ENCODE results near the gene DHH. TPM values are rescaled to one million over a fixed set of nuclear protein-coding genes. Genes with fewer than 3 reads are reported as not detected.

The DHH gene
- total RNA-seq, 1 experiment from 2014 or later: 0.15 TPM

GRCh38 chr12:49037111-49037946 lies 57.3 kb downstream of the DHH start (continued):
- TF ChIP-seq ERG (CRISPR knock-in tag; IDR thresholded peaks at IDR 0.05) (no peak), MYBL2 (CRISPR knock-in tag; IDR thresholded peaks at IDR 0.05) (no peak), ATF6 (CRISPR knock-in tag; IDR thresholded peaks at IDR 0.05) (no peak)

Other genes starting within 250 kb of the DHH start
- 91.1 to 107 TPM (median 93.4 TPM) in 3 replicates for gene DDX23, start 242.6 kb downstream of the DHH start, total RNA-seq (2021)
- gene RND1, start 228.9 kb downstream of the DHH start, total RNA-seq (2021): 7.6 to 9.1 TPM (median 8.5 TPM) in 3 replicates
- gene FKBP11, start 169.3 kb downstream of the DHH start, total RNA-seq (2021): 54.7 to 64.5 TPM (median 62.9 TPM) in 3 replicates
- 238 to 256 TPM (median 248 TPM) in 3 replicates for gene ARF3, start 137.3 kb downstream of the DHH start, total RNA-seq (2021)
- 0.50 to 0.55 TPM (median 0.55 TPM) in 3 replicates for gene WNT10B, start 123.1 kb downstream of the DHH start, total RNA-seq (2021)
- not detected in 3 replicates for gene WNT1, start 116.5 kb downstream of the DHH start, total RNA-seq (2021)
- gene DDN, start 95.4 kb downstream of the DHH start, total RNA-seq (2021): 0.33 to 0.55 TPM (median 0.50 TPM) in 3 replicates
- gene PRKAG1, start 76.0 kb downstream of the DHH start, total RNA-seq (2021): 37.9 to 41.6 TPM (median 38.0 TPM) in 3 replicates
- gene KMT2D, start 34.0 kb downstream of the DHH start, total RNA-seq (2021): 100 to 104 TPM (median 101 TPM) in 3 replicates
- gene RHEBL1, start 24.8 kb downstream of the DHH start, total RNA-seq (2021): 6.4 to 9.0 TPM (median 6.9 TPM) in 3 replicates
- 52.8 to 78.2 TPM (median 53.1 TPM) in 3 replicates for gene LMBR1L, start 16.0 kb upstream of the DHH start, total RNA-seq (2021)
- 1,806 to 1,997 TPM (median 1,954 TPM) in 3 replicates for gene TUBA1B, start 36.6 kb upstream of the DHH start, total RNA-seq (2021)
- gene TUBA1A, start 94.3 kb upstream of the DHH start, total RNA-seq (2021): 195 to 226 TPM (median 203 TPM) in 3 replicates
- gene TUBA1C, start 170.3 kb upstream of the DHH start, total RNA-seq (2021): 458 to 540 TPM (median 478 TPM) in 3 replicates
- gene PRPH, start 200.3 kb upstream of the DHH start, total RNA-seq (2021): 0.73 to 2.4 TPM (median 1.7 TPM) in 3 replicates
- 78.5 to 89.2 TPM (median 80.0 TPM) in 3 replicates for gene TROAP, start 228.5 kb upstream of the DHH start, total RNA-seq (2021)
- gene C1QL4, start 242.4 kb upstream of the DHH start, total RNA-seq (2021): 0.92 to 1.2 TPM (median 1.2 TPM) in 3 replicates